BJ (cell line): Measurements from ENCODE around the gene PLD6. TPM values are rescaled to one million over a fixed set of nuclear protein-coding genes. Genes with fewer than 3 reads are reported as not detected.

Experiments used
- CTCF ChIA-PET: fragments of 350-600 bp; formaldehyde crosslinking; extraction: SDS; loops from one replicate; lab custom pipeline; 2021; ENCODE audit warnings: antibody characterized with exemption, inconsistent platforms; lab: Yijun Ruan, JAX
- POLR2A ChIA-PET: fragments of 300-600 bp; sonication (Branson Sonifier 250); formaldehyde crosslinking; extraction: SDS; loops from one replicate; lab custom pipeline; 2021; ENCODE audit warnings: antibody characterized with exemption; lab: Charles Lee
- DNase-seq: peaks from one replicate; pipeline ENCODE4 v3.0.0-alpha.2; 2011; ENCODE audit warnings: low read depth
- H3K27me3 ChIP-seq: 2 replicates; pipeline ENCODE4 v1.6.0; 2011; ENCODE audit warnings: low read length; ENCODE audit not compliant: control insufficient read depth, insufficient read depth
- H3K36me3 ChIP-seq: 2 replicates; pipeline ENCODE4 v1.5.1; 2011; ENCODE audit warnings: low read length; ENCODE audit not compliant: control insufficient read depth, insufficient read depth
- H3K4me3 ChIP-seq: 2 replicates; pipeline ENCODE4 v1.5.1; 2011; ENCODE audit warnings: low read depth, mild to moderate bottlenecking, control low read depth, low read length
- polyA plus RNA-seq: library from polyadenylated mRNA; depleted of rRNA; stranded (reverse); fragments of >200 nt; gene quantifications from 2 replicates; pipeline ENCODE4 v1.2.3, GENCODE V29; 2011
- TF ChIP-seq, protein P1 (sequence below): IDR thresholded peaks from 2 replicates; pipeline ENCODE4 v1.5.1; 2011; ENCODE audit warnings: low read depth, mild to moderate bottlenecking, control low read depth, inconsistent platforms, low read length, moderate library complexity; ENCODE audit not compliant: insufficient read depth

Gene PLD6
- polyA plus RNA-seq, 1 experiment = 1.5 TPM

DNA sequence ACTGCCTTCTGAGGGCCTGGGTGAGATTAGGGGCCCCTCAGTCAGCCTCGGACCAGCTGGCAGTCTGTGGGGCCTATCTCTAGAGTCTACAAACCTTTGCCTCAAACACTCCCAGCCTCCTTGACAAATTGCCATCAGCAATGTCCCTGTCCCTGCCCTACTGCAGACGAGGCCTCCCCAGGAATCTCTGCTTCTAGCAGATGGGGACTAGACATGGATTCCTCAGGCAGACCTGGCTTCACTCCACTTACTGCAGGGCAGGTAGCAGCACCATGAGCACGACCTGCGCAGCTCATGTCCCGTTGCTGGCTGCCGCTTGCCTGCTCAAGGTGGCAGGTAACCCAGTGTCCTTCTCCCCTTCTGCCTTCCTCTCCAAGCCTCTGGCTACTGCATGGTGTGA is 49.1 kb downstream of the PLD6 start:
- ChIA-PET CTCF (interaction anchor here (1.0 kb wide), 1 partner anchor 33 kb away, joined by 5 read pairs; no protein-coding TSS in a partner anchor), POLR2A (no interaction called here)
- TF ChIP-seq, protein P1, sequence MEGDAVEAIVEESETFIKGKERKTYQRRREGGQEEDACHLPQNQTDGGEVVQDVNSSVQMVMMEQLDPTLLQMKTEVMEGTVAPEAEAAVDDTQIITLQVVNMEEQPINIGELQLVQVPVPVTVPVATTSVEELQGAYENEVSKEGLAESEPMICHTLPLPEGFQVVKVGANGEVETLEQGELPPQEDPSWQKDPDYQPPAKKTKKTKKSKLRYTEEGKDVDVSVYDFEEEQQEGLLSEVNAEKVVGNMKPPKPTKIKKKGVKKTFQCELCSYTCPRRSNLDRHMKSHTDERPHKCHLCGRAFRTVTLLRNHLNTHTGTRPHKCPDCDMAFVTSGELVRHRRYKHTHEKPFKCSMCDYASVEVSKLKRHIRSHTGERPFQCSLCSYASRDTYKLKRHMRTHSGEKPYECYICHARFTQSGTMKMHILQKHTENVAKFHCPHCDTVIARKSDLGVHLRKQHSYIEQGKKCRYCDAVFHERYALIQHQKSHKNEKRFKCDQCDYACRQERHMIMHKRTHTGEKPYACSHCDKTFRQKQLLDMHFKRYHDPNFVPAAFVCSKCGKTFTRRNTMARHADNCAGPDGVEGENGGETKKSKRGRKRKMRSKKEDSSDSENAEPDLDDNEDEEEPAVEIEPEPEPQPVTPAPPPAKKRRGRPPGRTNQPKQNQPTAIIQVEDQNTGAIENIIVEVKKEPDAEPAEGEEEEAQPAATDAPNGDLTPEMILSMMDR = no peak

DNA sequence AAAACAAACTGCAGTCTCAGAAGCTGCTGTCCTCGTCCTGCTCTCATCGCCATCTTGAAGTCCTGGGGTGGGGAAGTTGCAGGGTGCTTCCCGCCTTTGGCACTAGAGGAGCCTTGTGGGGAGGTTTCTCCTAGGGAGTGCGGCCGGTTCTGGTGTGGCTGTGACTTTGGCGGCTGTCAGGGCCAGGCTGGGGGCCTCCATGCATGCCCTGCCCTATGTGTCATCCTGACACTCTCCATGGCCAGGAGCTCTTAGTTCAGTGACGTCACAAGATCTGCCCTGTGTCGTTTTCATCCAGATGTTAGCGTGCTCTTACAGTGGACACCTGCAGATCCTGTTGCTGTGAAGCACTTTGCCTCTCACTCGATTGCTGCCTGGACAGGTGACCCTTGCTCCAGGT is 49.6 kb downstream of the PLD6 start:
- H3K27me3 ChIP-seq = no peaks in the 10 kb centered on the region
- peaks cover 57% of the 10 kb centered on the region for H3K36me3 ChIP-seq
- no peak overlapping the region for H3K4me3 ChIP-seq
- TF ChIP-seq, protein P1 = no peak
- DNase-seq = no peak
- ChIA-PET POLR2A (no interaction called here), CTCF (interaction anchor here (1.0 kb wide), 1 partner anchor 33 kb away, joined by 5 read pairs; no protein-coding TSS in a partner anchor)

More for the DNA sequence above, 49.1 kb downstream of the PLD6 start:
- Histone ChIP-seq H3K27me3 (no peaks in the 10 kb centered on the region), H3K36me3 (peaks cover 61% of the 10 kb centered on the region), H3K4me3 (no peak overlapping the region)
- DNase-seq = no peak

DNA sequence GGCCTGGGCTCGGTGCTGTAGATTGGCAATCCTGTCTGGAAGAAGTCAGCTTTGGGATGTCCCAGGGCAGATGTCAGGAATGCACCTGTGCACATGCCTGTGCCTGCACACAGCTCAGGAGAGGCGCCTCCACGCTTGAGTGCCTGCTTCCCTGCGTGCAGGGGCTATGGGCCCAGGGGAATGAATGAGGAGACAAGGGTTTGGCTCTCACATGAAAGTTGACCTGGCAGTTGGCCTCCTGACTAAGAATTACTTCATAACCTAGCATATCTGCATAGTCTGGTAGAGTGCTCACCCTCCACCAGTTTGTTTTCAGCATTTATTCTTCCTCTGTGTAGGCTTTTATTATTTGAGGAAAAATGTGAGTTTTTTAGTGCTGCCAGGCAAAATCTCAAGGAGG is 50.0 kb downstream of the PLD6 start:
- ChIA-PET CTCF (interaction anchor here (1.0 kb wide), 1 partner anchor 34 kb away, joined by 5 read pairs; no protein-coding TSS in a partner anchor), POLR2A (no interaction called here)
- DNase-seq = peak; percentile 9
- H3K36me3 ChIP-seq = peaks cover 55% of the 10 kb centered on the region
- H3K27me3 ChIP-seq = no peaks in the 10 kb centered on the region
- TF ChIP-seq, protein P1 = no peak
- no peak overlapping the region for H3K4me3 ChIP-seq

DNA sequence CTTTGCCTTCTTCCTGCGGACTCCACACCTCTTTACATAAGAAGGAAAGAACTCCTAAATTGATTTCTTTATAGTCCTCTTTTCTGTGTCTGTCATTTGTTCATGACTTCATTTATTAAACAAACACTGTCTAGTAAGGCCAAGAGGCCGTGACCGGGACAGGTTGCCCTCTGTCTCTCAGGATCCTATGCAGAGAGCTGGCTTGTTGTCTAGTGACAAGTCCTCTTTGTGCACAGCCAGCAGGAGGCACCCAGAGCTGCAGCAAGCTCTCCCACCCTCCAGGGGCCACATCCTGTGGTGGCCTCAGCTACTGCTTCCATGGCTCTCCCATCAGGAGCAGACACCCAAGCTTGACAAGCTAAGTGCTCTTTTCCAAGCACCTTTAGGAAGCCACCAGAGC is 50.6 kb downstream of the PLD6 start:
- Histone ChIP-seq H3K27me3 (no peaks in the 10 kb centered on the region), H3K36me3 (peaks cover 50% of the 10 kb centered on the region), H3K4me3 (no peak overlapping the region)
- DNase-seq = no peak
- TF ChIP-seq, protein P1 = no peak
- ChIA-PET POLR2A (no interaction called here), CTCF (no interaction called here)

DNA sequence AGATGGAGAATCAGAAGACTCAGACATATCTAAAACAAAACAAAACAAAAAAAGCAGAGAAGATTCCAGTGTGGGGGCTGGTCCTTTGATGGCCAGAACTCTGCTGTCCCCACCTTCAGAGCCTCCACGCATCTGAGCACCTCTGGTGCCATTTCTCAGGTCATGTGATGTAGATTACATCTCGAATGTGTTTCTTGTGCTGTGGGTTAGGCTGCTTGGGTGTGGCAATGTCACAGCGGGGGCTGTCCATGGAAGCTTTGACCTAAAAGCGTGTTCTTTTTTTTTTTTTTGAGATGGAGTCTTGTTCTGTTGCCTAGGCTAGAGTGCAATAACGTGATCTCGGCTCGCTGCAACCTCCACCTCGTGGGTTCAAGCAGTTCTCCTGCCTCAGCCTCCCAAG is 51.2 kb downstream of the PLD6 start:
- POLR2A ChIA-PET = no interaction called here
- Histone ChIP-seq H3K27me3 (no peaks in the 10 kb centered on the region), H3K36me3 (peaks cover 49% of the 10 kb centered on the region), H3K4me3 (no peak overlapping the region)
- CTCF ChIA-PET = no interaction called here
- TF ChIP-seq, protein P1 = no peak
- no peak for DNase-seq
